ENCODE results near the gene RUNX1.

RUNX1 gene

GRCh38 chr21:35004314-35004713 lies 44.8 kb downstream of the RUNX1 start:
- CTCF ChIA-PET = no interaction called here
- POLR2A ChIA-PET = no interaction called here
- no peak for DNase-seq (ENCODE audit: extremely low spot score)
- no peak for TF ChIP-seq PKNOX1 (IDR thresholded peaks at IDR 0.05)
- no peak for TF ChIP-seq NFRKB (IDR thresholded peaks at IDR 0.05)
- no peak for TF ChIP-seq SP1 (IDR thresholded peaks at IDR 0.05)
- no peak for TF ChIP-seq HDGF (IDR thresholded peaks at IDR 0.05; ENCODE audit: borderline replicate concordance)
- TF ChIP-seq SUZ12 (IDR thresholded peaks at IDR 0.05) = no peak
- no peak for TF ChIP-seq TARDBP (IDR thresholded peaks at IDR 0.05)
- TF ChIP-seq BHLHE40 (IDR thresholded peaks at IDR 0.05; ENCODE audit: borderline replicate concordance) = no peak

GRCh38 chr21:35002879-35003722 lies 46.0 kb downstream of the RUNX1 start:
- POLR2A ChIA-PET = no interaction called here
- CTCF ChIA-PET = no interaction called here
- no peak for DNase-seq (ENCODE audit: extremely low spot score)
- no peak for TF ChIP-seq NFRKB (IDR thresholded peaks at IDR 0.05)
- no peak for TF ChIP-seq FOXA1 (IDR thresholded peaks at IDR 0.05)
- TF ChIP-seq PKNOX1 (IDR thresholded peaks at IDR 0.05) = no peak
- TF ChIP-seq ELF4 (IDR thresholded peaks at IDR 0.05) = no peak
- no peak for TF ChIP-seq LEF1 (IDR thresholded peaks at IDR 0.05; ENCODE audit: borderline replicate concordance)
- TF ChIP-seq L3MBTL2 (conservative IDR thresholded peaks at IDR 0.05) = no peak
- TF ChIP-seq FOXK2 (IDR thresholded peaks at IDR 0.05) = no peak
- no peak for TF ChIP-seq SUZ12 (IDR thresholded peaks at IDR 0.05)
- no peak for TF ChIP-seq ZNF384 (IDR thresholded peaks at IDR 0.05)
- TF ChIP-seq HDGF (IDR thresholded peaks at IDR 0.05; ENCODE audit: borderline replicate concordance) = no peak
- no peak for TF ChIP-seq ARNT (IDR thresholded peaks at IDR 0.05)
- no peak for TF ChIP-seq FOXM1 (IDR thresholded peaks at IDR 0.05; ENCODE audit: borderline replicate concordance)
- no peak for TF ChIP-seq SP1 (IDR thresholded peaks at IDR 0.05)
- TF ChIP-seq BHLHE40 (IDR thresholded peaks at IDR 0.05; ENCODE audit: borderline replicate concordance) = no peak
- TF ChIP-seq TARDBP (IDR thresholded peaks at IDR 0.05) = no peak
- TF ChIP-seq CTBP1 (IDR thresholded peaks at IDR 0.05; ENCODE audit: borderline replicate concordance) = no peak

- POLR2A ChIA-PET = no interaction called here
- TF ChIP-seq LEF1 (IDR thresholded peaks at IDR 0.05; ENCODE audit: borderline replicate concordance) (no peak), ARNT (IDR thresholded peaks at IDR 0.05) (no peak), SUZ12 (IDR thresholded peaks at IDR 0.05) (no peak), FOXA1 (IDR thresholded peaks at IDR 0.05) (no peak), ELF4 (IDR thresholded peaks at IDR 0.05) (no peak), SP1 (IDR thresholded peaks at IDR 0.05) (no peak), FOXK2 (IDR thresholded peaks at IDR 0.05) (no peak), ZNF384 (IDR thresholded peaks at IDR 0.05) (no peak), PKNOX1 (IDR thresholded peaks at IDR 0.05) (no peak), L3MBTL2 (conservative IDR thresholded peaks at IDR 0.05) (no peak), FOXM1 (IDR thresholded peaks at IDR 0.05; ENCODE audit: borderline replicate concordance) (no peak), BHLHE40 (IDR thresholded peaks at IDR 0.05; ENCODE audit: borderline replicate concordance) (no peak), HDGF (IDR thresholded peaks at IDR 0.05; ENCODE audit: borderline replicate concordance) (no peak), CTBP1 (IDR thresholded peaks at IDR 0.05; ENCODE audit: borderline replicate concordance) (no peak), TARDBP (IDR thresholded peaks at IDR 0.05) (no peak), NFRKB (IDR thresholded peaks at IDR 0.05) (no peak)
- DNase-seq (ENCODE audit: extremely low spot score) = no peak
- CTCF ChIA-PET = no interaction called here
Observed at GRCh38 chr21:34999397-34999941, 49.6 kb downstream of the RUNX1 start.

GRCh38 chr21:34998176-34998575 lies 50.9 kb downstream of the RUNX1 start:
- CTCF ChIA-PET = no interaction called here
- no peak for DNase-seq (ENCODE audit: extremely low spot score)

GRCh38 chr21:34997294-34997693 lies 51.8 kb downstream of the RUNX1 start:
- POLR2A ChIA-PET = no interaction called here
- TF ChIP-seq HDGF (IDR thresholded peaks at IDR 0.05; ENCODE audit: borderline replicate concordance) = no peak
- TF ChIP-seq ZNF384 (IDR thresholded peaks at IDR 0.05) = no peak
- no peak for TF ChIP-seq TARDBP (IDR thresholded peaks at IDR 0.05)
- no peak for TF ChIP-seq SUZ12 (IDR thresholded peaks at IDR 0.05)
- TF ChIP-seq PKNOX1 (IDR thresholded peaks at IDR 0.05) = no peak
- no peak for TF ChIP-seq FOXM1 (IDR thresholded peaks at IDR 0.05; ENCODE audit: borderline replicate concordance)
- no peak for TF ChIP-seq LEF1 (IDR thresholded peaks at IDR 0.05; ENCODE audit: borderline replicate concordance)
- TF ChIP-seq FOXK2 (IDR thresholded peaks at IDR 0.05) = no peak
- DNase-seq (ENCODE audit: extremely low spot score) = no peak
- CTCF ChIA-PET = no interaction called here

More at GRCh38 chr21:34998176-34998575, 50.9 kb downstream of the RUNX1 start:
- POLR2A ChIA-PET = no interaction called here
- TF ChIP-seq FOXA1 (IDR thresholded peaks at IDR 0.05) (no peak), HDGF (IDR thresholded peaks at IDR 0.05; ENCODE audit: borderline replicate concordance) (no peak), FOXK2 (IDR thresholded peaks at IDR 0.05) (no peak), ZNF384 (IDR thresholded peaks at IDR 0.05) (no peak), PKNOX1 (IDR thresholded peaks at IDR 0.05) (no peak), NFRKB (IDR thresholded peaks at IDR 0.05) (no peak), SP1 (IDR thresholded peaks at IDR 0.05) (no peak)

Data from HEK293T (cell line).